Activated CD8-positive, alpha-beta memory T cell treated with anti-CD3 and anti-CD28 coated beads for 36 hours (primary cell): ENCODE results near the gene ADAMTS2. TPM values are rescaled to one million over a fixed set of nuclear protein-coding genes. Genes with fewer than 3 reads are reported as not detected.
"Not testable (repeated sequence)": the region's sequence is repeated elsewhere in the genome, so short reads cannot be mapped to it uniquely, and the experiment has no call there.

Source experiments
- CTCF ChIA-PET: fragments of 350-600 bp; sonication (Branson Sonifier 250); formaldehyde crosslinking; loops from one replicate; lab custom pipeline; 2021; ENCODE audit warnings: antibody characterized with exemption; lab: Charles Lee
- POLR2A ChIA-PET: fragments of 350-600 bp; sonication (Branson Sonifier 250); formaldehyde crosslinking; loops from one replicate; lab custom pipeline; 2021; ENCODE audit warnings: antibody characterized with exemption; lab: Charles Lee
- total RNA-seq, 2 experiments: library from RNA; stranded (reverse); gene quantifications; one replicate each; pipeline ENCODE4 v1.2.3, GENCODE V29; 2021

Gene ADAMTS2
- total RNA-seq, 2 experiments from 2014 or later, result not detected

- CTCF ChIA-PET, result no interaction called here
- POLR2A ChIA-PET, result no interaction called here
Observed at GRCh38 chr5:179119415-179120170, 225.7 kb downstream of the ADAMTS2 start.

GRCh38 chr5:179118756-179119414 is 226.4 kb downstream of the ADAMTS2 start:
- CTCF ChIA-PET, result no interaction called here
- POLR2A ChIA-PET, result no interaction called here

GRCh38 chr5:179118338-179118737 is 226.9 kb downstream of the ADAMTS2 start:
- ChIA-PET POLR2A (no interaction called here), CTCF (no interaction called here)

- POLR2A ChIA-PET, result no interaction called here
Observed at GRCh38 chr5:179115845-179116524, 229.3 kb downstream of the ADAMTS2 start.

GRCh38 chr5:179115307-179115706 is 230.0 kb downstream of the ADAMTS2 start:
- ChIA-PET POLR2A (no interaction called here), CTCF (no interaction called here)

More at GRCh38 chr5:179115845-179116524, 229.3 kb downstream of the ADAMTS2 start:
- CTCF ChIA-PET, result no interaction called here

GRCh38 chr5:179114756-179115155 is 230.5 kb downstream of the ADAMTS2 start:
- POLR2A ChIA-PET, result no interaction called here
- CTCF ChIA-PET, result no interaction called here

- ChIA-PET POLR2A (no interaction called here), CTCF (interaction anchor here (0.6 kb wide), 1 partner anchor 157 kb away, joined by 3 read pairs; no protein-coding TSS in a partner anchor)
Observed at GRCh38 chr5:179113945-179114641, 231.2 kb downstream of the ADAMTS2 start.

- POLR2A ChIA-PET, result interaction anchor here (0.5 kb wide), 1 partner anchor 501 kb away, joined by 4 read pairs; no protein-coding TSS in a partner anchor
- CTCF ChIA-PET, result no interaction called here
Observed at GRCh38 chr5:179113143-179113530, 232.1 kb downstream of the ADAMTS2 start.

GRCh38 chr5:179112469-179113142 is 232.7 kb downstream of the ADAMTS2 start:
- CTCF ChIA-PET, result no interaction called here
- POLR2A ChIA-PET, result interaction anchor here (0.5 kb wide), 1 partner anchor 502 kb away, joined by 4 read pairs; no protein-coding TSS in a partner anchor

GRCh38 chr5:179111267-179112207 is 233.7 kb downstream of the ADAMTS2 start:
- POLR2A ChIA-PET, result no interaction called here
- CTCF ChIA-PET, result no interaction called here

- ChIA-PET CTCF (interaction anchor here (0.5 kb wide), 1 partner anchor 141 kb away, joined by 6 read pairs; no protein-coding TSS in a partner anchor), POLR2A (no interaction called here)
Observed at GRCh38 chr5:179110528-179110927, 234.7 kb downstream of the ADAMTS2 start.

GRCh38 chr5:179101282-179101681 is 244.0 kb downstream of the ADAMTS2 start:
- POLR2A ChIA-PET, CTCF ChIA-PET: not testable (repeated sequence)

- POLR2A ChIA-PET, result no interaction called here
- CTCF ChIA-PET, result no interaction called here
Observed at GRCh38 chr5:179089502-179089901, 255.8 kb downstream of the ADAMTS2 start.

GRCh38 chr5:179080724-179081123 is 264.5 kb downstream of the ADAMTS2 start:
- ChIA-PET CTCF (no interaction called here), POLR2A (interaction anchor here (0.6 kb wide), 1 partner anchor 1780 kb away, joined by 3 read pairs; no protein-coding TSS in a partner anchor)

GRCh38 chr5:179079165-179079987 is 265.9 kb downstream of the ADAMTS2 start:
- ChIA-PET POLR2A (no interaction called here), CTCF (no interaction called here)

GRCh38 chr5:179065703-179066102 is 279.6 kb downstream of the ADAMTS2 start:
- ChIA-PET CTCF (no interaction called here), POLR2A (no interaction called here)

GRCh38 chr5:179061025-179061424 is 284.2 kb downstream of the ADAMTS2 start:
- CTCF ChIA-PET, result interaction anchor here (1.4 kb wide), 1 partner anchor 106 kb away, joined by 3 read pairs; no protein-coding TSS in a partner anchor
- POLR2A ChIA-PET, result interaction anchor here (0.6 to 1.7 kb wide), 2 partner anchors 331 to 533 kb away, joined by 5 to 6 read pairs; partner anchors contain the start of gene ZNF354A
